NCI-H345 (cell line): ENCODE results near the gene PRKCQ.
"Not testable (repeated sequence)": the region's sequence is repeated elsewhere in the genome, so short reads cannot be mapped to it uniquely, and the experiment has no call there.

Experiments used
- DNase-seq: peaks from one replicate; lab custom pipeline; 2025; lab: John Stamatoyannopoulos, UW

PRKCQ gene

DNA sequence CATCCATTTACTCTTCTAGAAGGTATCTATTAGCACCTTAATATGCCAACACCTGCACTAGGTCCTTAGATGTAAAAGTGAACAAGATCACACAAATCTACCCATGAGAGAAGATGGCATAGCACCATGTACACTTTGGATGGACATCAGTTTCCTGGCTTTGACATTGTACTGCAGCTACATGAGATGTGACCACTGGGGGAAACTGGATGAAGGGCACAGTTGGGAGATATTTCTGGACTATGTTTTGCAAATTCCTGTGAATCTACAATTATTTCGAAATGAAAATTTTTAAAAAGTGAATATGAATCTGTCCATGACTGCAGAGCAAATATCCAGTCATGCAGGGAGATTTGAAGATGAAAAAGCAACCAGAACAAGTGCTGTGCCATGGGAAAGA lies 124.5 kb downstream of the PRKCQ start:
- no peak for DNase-seq

DNA sequence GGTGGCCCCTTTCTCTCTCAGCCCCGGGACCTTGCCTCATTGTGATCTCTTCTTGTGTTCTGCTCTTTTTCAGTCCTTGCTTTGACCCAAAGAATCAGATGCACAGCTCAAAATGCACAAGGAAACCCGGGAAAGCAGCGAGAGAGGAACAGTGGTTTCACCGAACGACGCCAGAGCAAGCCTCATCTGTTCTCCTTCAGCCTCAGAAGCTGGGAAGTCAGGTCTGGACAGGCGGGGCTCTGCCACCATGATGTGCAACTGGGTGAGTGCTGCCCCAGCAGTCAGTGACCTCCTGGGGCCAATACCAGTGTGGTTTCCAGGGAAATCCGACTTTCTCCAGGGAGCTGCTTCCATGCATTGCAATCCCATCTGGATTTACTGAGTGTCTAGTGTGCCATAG lies 133.4 kb downstream of the PRKCQ start:
- DNase-seq: no peak

DNA sequence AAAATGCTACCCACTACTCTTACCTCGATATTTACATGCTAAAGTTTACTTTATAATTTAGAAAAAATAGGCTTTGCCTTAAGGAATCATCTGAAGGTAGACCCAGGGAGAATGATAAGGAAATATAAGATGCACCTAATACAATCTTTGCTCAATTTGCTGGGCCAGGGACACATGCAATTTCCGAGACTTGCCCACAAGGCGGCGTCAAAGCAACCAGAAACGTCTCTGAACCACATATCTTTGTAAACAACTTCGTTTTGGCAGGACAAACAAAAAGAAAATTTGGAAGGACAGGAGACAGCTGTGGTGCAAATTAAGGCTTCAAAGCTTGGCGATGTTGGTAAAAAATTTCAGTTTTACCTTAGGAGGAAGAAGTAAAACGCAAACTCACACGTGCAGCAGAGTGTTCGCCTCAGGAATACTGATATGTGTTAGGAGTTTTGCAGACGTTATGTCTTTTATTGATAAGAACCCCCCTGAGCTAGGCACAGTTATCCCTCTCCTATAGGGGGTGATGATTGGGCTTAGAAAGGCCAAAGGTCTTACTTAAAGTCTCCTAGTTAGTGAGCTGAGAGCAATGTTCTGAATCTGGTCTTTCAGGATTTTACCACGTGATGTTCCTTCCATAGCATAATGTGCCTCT lies 134.3 kb downstream of the PRKCQ start:
- DNase-seq: no peak

DNA sequence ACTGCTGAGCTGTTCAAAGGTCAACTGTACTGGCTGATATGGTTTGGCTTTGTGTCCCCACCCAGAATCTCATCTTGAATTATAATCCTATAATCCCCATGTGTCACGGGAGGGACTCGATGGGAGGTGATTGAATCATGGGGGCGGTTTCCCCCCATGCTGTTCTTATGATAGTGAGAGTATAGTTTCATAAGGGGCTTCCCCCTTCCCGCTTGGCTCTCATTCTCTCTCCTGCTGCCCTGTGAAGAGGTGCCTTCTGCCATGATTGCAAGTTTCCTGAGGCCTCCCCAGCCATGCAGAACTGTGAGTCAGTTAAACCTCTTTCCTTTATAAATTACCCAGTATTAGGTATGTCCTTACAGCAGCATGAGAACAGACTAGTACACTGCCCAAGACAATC lies 140.2 kb downstream of the PRKCQ start:
- not testable (repeated sequence) for DNase-seq

DNA sequence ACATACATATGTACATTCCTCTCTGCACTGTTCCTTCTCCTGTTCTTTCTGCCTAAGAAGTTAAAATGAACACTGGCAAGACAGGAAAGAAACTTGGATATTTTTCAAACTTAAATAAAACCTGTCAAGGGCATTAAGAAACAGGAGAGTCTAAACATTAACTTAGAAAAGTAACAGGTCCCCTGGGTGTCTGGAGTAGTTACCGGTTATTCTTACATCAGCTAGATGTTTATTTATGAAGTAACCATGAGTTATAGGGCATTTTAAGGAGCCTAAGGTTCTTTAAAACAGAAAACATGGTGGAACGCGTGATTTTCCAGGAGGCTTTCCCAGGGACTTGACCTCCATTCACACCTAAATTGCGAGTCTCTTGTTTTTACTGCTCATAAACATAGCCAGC lies 148.2 kb downstream of the PRKCQ start:
- DNase-seq: no peak

DNA sequence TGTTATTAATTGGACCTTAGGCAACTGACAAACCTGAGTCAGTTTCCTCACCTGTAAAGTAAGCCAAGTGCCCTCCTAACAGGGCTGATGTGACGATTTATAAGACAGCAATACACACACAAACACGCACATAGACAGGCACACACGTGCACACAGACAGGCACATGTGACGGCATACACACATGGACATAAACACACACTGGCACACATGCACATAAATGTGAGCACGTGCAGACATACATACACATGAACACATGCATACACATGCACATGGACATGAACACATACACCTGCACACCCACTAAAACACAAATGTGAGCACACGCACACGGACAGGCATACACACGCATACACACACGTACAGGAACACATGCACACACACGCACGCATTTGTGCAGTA lies 148.9 kb downstream of the PRKCQ start:
- no peak for DNase-seq

DNA sequence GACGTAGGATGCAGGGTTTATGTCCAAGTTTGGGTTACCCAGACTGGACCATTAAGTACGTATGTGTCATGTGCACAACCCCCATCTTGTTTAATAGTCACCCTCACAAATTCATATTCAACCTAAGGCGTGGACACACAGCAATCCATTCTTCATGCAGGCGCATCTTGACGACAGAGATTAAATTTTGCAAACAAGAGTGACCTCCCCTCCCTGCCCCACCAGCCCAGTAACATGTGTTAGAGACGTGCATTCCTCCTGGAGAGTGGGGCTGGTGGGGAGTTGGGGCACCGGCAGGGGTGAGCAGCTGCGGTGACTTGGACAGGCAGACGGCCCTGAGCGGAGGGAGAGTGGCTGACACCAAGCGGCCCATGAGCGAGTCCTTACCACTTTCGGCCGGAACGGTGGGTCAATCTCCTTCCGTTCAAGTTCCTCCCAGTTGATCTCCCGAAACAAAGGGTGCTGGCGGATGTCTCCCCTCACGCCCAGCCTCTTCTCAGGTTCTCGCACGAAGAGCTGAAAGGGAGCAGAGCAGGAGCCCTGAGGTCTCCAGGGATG lies 149.6 kb downstream of the PRKCQ start:
- DNase-seq: no peak

DNA sequence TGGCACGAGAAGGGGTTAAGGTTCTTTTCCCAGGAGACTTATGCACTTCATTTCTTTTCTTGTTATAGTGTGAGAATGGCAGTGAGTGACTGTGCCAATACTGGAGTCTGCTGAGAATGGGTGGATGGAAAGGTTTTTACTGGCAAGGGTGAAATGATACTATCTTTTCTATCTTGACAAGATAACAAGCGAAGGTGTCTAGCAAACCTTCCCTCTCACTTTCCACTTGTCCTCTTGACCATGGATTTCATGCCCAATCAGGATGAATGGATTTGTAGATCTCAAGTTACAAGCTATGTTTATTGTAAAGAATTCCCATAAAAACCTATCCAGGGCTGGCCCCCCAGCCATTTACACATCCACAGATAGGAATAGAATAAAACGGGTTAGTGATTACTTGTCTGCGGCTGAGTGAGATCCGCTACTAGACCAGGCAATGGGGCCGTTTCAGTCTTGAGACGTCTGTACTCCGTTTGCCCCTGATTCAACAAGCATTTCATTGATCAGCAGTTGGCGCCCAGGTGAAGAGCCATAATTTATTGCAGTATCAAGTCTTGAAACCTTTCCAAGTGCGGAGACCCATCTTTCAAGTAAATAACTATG lies 152.6 kb downstream of the PRKCQ start:
- DNase-seq: no peak

DNA sequence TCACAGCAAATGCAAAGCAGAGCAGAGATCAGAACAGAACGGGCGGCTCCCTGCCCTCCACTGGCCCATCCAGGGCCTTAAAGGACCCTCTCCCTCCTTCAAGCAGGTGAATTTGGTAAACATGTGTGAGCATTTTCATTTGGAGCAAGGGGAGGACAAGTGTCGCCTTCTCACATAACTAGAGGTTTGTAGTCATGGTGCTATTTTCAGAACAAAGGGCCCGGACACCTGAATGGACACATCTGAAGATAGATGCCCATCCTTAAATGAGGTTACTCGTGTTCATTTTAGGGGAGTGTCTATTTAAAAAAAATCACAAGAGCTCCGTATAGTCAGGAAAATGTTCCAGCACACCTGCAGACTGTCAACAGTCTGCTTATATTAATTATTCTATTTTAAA lies 153.8 kb downstream of the PRKCQ start:
- no peak for DNase-seq

DNA sequence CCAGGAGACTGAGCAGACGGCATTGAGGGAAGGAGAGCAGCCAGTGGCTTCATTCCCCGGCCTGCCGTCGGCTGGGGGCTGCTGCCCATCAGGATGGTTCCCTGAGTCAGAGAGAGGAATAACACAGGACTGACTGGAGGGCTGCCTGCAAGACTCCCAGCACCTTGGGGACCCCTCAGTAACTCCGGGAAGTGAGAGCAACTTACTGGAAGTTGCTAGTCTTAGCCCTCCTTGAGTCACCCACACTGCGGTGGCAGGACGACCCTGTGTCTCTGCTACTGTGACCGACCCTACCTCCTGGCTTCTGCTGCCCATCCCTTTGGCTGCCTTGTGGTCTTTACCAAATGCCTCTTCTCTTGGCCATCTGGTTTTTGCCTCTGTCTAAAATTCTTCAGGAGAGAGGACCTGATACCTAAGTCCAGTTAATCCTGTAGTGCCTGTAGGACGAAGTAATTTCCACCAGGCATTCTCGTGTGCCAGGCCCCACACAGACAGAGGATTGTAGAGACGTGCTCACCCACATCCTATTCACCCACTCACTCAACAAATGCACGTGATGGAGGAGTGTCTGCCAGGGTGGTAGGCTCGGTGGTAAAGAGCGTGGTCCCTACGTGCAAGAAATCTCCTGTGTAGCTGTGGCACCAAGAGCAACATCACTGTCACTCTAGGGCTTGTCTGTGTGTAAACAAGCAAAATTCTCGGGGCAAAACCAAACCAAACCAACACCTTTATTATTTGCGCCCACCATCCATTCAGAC lies 156.5 kb downstream of the PRKCQ start:
- no peak for DNase-seq

DNA sequence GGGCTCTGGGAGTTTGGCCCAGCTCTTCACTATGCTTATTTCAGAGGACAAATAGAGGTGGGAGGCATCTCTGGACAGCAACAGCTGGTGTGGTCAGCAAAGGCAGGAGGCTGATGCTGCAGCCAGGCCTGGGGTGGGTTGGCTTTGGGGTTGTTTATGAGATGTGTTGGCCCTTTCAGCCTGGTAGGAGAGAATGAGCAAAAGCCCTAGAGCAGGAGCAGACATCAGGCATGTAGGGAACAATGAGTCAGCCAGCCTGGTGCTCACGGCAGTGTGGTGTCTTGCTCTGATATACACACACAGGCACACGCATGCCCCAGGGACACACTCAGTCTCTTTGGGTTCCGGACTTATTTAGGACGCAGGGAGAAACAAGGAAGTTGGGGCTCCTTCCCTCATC lies 157.1 kb downstream of the PRKCQ start:
- DNase-seq: no peak

DNA sequence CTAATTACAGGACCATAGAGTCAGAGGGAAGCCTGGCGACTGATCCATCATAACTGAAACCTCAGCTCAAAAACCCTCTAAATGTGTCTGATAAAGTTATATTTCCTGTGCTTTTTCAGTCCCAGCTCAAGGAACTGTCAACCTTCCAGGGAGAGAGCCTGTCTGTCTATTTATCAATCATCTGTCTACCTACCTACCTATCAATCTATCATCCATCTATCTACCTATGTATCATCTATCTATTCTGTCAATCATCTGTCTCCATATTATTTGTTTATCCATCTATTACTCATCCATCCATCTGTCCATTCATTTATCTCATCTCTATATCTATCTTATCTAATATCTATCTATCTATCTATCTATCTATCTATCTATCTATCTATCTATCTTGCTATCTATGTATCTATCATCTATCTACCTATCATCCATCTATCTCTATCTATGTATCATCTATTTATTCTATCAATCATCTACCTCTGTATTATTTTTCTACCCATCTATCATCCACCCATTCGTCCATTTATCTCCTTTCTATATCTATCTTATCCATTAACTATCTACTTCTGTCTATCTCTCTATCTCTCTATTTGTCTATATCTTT lies 161.4 kb downstream of the PRKCQ start:
- no peak for DNase-seq

DNA sequence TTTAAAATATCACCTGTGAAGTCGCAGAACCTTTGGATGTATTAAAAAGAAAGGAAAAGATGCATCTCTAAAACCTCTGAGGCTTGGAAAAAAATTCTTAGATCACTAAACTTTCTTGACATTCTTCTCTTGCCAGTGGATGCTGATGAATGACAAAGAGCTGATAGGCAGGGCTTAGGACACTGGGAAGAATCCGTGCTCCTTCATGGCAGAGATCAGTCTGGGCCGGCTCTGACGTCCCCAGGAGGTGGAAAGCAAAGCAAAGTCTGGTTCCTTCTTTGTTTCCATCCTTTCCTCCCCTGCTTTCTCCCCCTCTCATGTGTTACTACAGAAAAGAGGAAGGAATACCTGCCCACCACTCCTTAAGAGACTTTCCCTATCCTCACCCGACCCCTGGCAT lies 161.9 kb downstream of the PRKCQ start:
- no peak for DNase-seq

DNA sequence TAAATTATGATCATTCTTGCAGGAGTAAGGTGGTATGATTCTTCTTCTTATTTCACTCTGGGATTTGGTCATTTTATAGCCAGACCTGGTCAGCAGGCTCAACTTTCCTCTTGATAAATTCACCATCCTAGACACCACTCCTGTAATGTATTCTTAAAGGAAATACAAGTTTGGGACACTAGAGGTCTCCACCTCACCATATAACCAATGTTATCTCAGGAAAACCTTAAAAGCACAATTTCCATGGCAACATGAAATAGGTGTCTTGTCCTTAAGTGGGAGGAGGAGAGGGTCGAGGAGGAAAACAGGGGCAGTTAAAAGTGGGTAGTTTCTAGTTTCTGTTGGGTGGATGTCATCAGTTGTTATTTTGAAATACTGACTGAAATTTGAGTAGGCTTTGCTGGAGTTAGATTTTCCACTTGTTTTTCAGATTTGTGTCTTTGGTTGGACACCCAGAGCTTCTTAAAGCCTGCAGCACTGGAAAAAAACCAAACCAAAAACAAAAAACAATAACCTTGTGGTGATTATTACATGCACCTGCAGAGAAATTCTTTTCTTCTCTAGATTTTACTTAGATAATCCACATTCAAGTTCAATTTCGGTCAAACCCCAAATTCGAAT lies 163.1 kb downstream of the PRKCQ start:
- peak; percentile 8 for DNase-seq

DNA sequence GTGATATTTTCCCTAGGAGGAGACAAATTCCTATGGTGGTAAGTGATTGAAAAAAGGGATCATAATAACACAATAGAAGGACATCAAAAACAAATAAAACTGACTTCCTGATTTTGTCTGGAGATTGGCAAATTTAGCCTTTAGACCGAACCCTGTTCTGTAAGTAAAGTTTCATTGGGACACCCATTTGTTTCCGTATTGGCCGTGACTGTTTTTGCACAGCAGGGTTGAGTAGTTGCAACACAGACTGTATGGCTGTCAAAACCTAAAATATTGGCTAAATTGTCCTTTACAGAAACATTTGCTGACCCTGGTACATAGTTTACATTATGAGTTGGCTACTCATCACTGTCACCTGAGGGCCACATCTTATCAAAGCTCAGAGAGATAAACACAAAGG lies 168.6 kb downstream of the PRKCQ start:
- no peak for DNase-seq

DNA sequence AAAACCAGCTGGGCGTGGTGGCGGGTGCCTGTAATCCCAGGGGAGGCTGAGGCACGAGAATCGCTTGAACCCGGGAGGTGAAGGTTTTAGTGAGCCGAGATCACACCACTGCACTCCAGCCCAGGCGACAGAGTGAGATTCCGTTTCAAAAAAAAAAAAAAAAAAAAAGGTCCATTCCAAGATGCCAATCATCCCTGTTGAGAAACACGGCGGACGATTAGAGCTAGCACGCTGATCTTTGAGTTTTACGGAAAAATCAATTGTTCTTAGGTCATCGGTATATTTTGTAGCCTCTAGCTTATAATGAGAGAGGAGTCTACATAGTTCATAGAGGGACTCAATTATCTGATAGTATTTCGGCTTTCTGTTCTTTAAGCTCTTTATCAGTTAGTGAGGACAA lies 169.2 kb downstream of the PRKCQ start:
- no peak for DNase-seq

DNA sequence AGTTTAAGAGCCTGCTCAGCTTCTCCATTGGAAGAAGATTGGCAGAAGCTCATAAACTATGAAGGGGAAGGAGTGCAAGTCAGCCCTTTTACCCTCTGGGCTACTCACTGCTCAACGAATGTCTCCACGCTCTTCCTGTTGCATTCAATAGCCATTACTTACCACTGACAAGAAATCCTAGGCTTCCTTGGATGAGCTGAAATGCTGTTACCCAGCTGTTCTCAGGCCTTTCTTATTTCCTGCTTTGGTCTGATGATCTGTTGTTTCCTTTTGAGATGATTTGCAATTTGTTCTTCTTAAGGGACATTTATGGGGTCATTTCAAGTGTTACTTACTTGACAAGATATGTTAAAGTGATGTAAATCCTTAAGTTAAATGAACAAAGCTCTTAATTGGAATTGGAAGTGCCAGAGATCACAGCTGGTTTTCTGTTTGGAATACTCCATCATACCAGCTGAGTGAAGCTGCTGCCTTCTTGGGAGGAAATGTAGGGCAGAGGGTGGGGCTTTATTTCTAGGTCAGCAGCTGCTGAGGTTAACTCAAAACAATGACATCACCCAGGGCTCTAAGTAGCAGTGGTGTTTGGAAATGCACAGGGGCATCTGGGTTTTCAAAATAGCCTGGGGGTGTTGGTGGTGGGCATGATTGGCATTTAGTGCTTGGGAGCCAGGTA lies 170.0 kb downstream of the PRKCQ start:
- no peak for DNase-seq

DNA sequence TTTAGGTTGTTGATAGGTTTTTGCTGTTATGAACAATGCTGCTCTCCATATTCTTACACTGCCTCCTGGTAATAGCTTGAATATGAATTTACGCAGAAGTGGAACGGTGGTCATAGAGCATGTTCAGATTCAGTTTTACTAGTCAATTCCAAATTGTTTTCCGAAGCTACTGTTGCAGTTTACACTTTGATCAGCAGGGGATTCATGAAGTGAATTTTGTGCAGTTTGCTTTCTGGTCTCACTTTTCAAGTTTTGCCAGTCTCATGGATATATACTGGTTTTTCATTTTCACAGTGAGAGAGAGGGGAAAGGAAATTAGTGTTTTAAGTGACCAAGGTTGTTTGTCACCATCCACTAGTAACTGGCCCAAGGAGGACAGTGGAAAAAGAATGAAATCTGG lies 171.3 kb downstream of the PRKCQ start:
- no peak for DNase-seq

DNA sequence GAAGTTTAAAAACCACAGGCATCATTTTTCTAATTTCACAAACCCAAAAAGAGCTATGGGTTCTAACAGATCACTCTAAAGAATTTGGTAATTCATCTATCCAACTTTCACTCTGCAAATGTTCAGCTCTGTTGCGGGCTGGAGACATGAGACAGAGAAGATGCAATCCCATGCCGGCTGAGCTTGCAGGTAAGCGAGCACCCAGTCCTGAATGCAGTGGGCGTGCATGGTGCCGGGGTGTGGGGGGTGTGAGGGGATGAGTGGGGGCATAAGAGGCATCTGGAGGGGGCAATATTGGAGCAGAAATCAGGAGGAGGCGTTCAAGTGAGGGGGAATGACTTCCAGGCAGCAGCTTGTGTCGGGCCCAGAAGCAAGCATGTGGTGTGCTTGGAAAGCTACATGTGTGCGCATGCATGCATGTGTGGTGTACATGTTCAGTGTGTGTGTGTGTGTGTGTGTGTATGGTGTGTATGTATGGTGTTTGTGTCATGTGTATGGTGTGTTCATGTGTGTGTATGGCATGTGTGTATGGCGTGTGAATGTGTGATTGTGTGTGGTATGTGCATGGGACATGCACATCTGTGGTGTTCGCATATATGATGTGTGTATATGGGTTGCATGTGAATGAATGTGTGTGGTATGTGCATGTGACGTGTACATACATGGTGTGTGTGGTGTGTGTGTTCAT lies 172.9 kb downstream of the PRKCQ start:
- DNase-seq: no peak

DNA sequence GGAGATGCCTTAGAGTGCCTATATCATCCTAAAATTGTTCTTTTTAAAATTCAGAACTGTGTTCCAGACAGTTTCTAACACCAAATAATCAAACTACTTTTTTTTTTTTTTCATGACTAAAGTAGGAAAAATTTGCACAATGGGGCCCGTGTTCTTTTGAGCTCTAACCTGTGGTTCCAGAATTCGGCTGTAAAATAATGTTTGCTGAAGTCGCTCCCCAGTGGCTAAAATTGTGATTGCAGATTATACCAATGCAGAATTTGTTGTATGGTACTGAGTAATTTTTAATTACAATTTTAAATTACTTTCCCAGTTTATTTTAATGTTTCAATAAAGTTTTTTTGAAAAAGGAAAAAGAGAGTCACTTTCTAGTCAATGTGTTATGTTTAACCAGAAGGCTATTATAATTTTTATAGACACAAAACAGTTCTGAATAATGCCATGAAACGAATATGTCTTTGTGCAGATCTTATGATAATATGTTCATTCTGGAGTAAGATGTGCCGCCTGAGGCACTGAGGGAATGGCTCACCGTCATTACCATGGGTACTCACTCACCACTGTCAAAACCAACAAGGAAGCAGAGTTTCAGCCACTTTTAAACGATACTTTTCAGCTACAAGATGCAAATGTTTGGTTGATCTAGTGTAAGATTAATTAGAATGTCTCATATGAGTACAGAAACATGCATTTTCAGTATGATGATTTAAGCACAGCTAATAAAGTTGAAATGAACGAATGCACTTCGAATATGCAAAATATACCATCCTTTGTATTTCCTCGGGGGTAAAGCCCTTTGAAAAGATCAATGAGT lies 173.6 kb downstream of the PRKCQ start:
- DNase-seq: no peak
